Mammary epithelial cell (primary cell): ENCODE measurements around the gene LEUTX.

ENCODE experiments used
- CTCF ChIP-seq, 2 donors: IDR thresholded peaks in 1 of 2; conservative IDR thresholded peaks in 1 of 2; 2 replicates each; pipeline ENCODE4 v1.5.1; 2011 to 2012; ENCODE audit warnings: inconsistent platforms in 2 of 2, low read length in 2 of 2, mild to moderate bottlenecking in 2 of 2, control low read depth in 1 of 2, low read depth in 1 of 2; ENCODE audit not compliant: insufficient read depth in 1 of 2; ENCODE audit errors: extremely low read depth in 1 of 2
- EZH2 ChIP-seq: IDR thresholded peaks from 2 replicates; pipeline ENCODE4 v1.6.1; 2012; ENCODE audit warnings: low read length, inconsistent platforms, borderline replicate concordance

- TF ChIP-seq CTCF (conservative IDR thresholded peaks at IDR 0.05 in 1 of 2, IDR thresholded peaks at IDR 0.05 in 1 of 2; ENCODE audit: extremely low read depth in 1 of 2, insufficient read depth in 1 of 2, low read depth in 1 of 2, low read length in 2 of 2) (no peak), EZH2 (no peak)
Measured at GRCh38 chr19:39814595-39814994, 35.9 kb downstream of the LEUTX start.
